Liver (tissue), 9 donors: ENCODE measurements around the gene APOE. TPM values are rescaled to one million over a fixed set of nuclear protein-coding genes. Genes with fewer than 3 reads are reported as not detected.

ENCODE experiments used
- DNase-seq: peaks from one replicate; pipeline ENCODE4 v3.0.0-alpha.2; 2017; ENCODE audit warnings: low spot score
- H3K27ac ChIP-seq, 2 donors: one replicate each; pipeline ENCODE4 v1.7.0; 2013; ENCODE audit warnings: inconsistent platforms in 2 of 2, low read length in 2 of 2, control low read depth in 1 of 2, low read depth in 1 of 2, mild to moderate bottlenecking in 1 of 2
- H3K27me3 ChIP-seq, 4 donors: one replicate each; pipeline versions ENCODE4 v1.6.1 to v1.7.0; 2013; ENCODE audit warnings: low read length in 3 of 4, inconsistent platforms in 1 of 4, mild to moderate bottlenecking in 1 of 4, moderate library complexity in 1 of 4; ENCODE audit not compliant: control insufficient read depth in 4 of 4, insufficient read depth in 4 of 4
- H3K36me3 ChIP-seq, 4 donors: one replicate each; pipeline versions ENCODE4 v1.6.1 to v1.7.0; 2013; ENCODE audit warnings: low read length in 3 of 4, mild to moderate bottlenecking in 3 of 4, low read depth in 1 of 4, moderate library complexity in 1 of 4; ENCODE audit not compliant: control insufficient read depth in 4 of 4, insufficient read depth in 3 of 4
- H3K4me1 ChIP-seq, 4 donors: one replicate each; pipeline versions ENCODE4 v1.6.1 to v1.7.0; 2013; ENCODE audit warnings: low read length in 3 of 4, mild to moderate bottlenecking in 3 of 4, moderate library complexity in 1 of 4; ENCODE audit not compliant: control insufficient read depth in 4 of 4, insufficient read depth in 4 of 4
- H3K4me3 ChIP-seq, 3 donors: one replicate each; pipeline versions ENCODE4 v1.6.1 to v1.7.0; 2013; ENCODE audit warnings: low read length in 3 of 3, control low read depth in 1 of 3, low read depth in 1 of 3, mild to moderate bottlenecking in 1 of 3
- H3K9ac ChIP-seq, 2 donors: one replicate each; pipeline ENCODE4 v1.7.0; 2013; ENCODE audit warnings: low read length in 2 of 2, mild to moderate bottlenecking in 2 of 2, moderate library complexity in 2 of 2, control low read depth in 1 of 2, low read depth in 1 of 2
- H3K9me3 ChIP-seq, 4 donors: one replicate each; pipeline versions ENCODE4 v1.6.1 to v1.7.0; 2013; ENCODE audit warnings: low read length in 3 of 4; ENCODE audit not compliant: control insufficient read depth in 4 of 4
- ATF3 ChIP-seq: IDR thresholded peaks from 2 replicates; pipeline ENCODE4 v1.6.1; 2016; ENCODE audit warnings: antibody characterized with exemption
- CTCF ChIP-seq: fragments of 150-350 bp; IDR thresholded peaks from 2 replicates; pipeline ENCODE4 v1.5.1; 2017; ENCODE audit warnings: improper control_type of control experiment, low read depth, low read length; ENCODE audit not compliant: missing input control
- EGR1 ChIP-seq, 2 donors: IDR thresholded peaks; 2 replicates each; pipeline ENCODE4 v1.6.1; 2016 to 2018; ENCODE audit warnings: antibody characterized with exemption in 2 of 2, low read depth in 2 of 2
- FOXA1 ChIP-seq: IDR thresholded peaks from 2 replicates; pipeline ENCODE4 v1.6.1; 2016; ENCODE audit warnings: antibody characterized with exemption
- FOXA2 ChIP-seq: IDR thresholded peaks from 2 replicates; pipeline ENCODE4 v1.6.1; 2016; ENCODE audit warnings: antibody characterized with exemption
- GABPA ChIP-seq, 2 donors: IDR thresholded peaks in 1 of 2; conservative IDR thresholded peaks in 1 of 2; 2 replicates each; pipeline ENCODE4 v1.6.1; 2016; ENCODE audit warnings: antibody characterized with exemption in 2 of 2, mild to moderate bottlenecking in 1 of 2, moderate library complexity in 1 of 2
- HNF4A ChIP-seq, 2 donors: conservative IDR thresholded peaks; 2 replicates each; pipeline ENCODE4 v1.6.1; 2016; ENCODE audit warnings: antibody characterized with exemption in 2 of 2, mild to moderate bottlenecking in 2 of 2
- HNF4G ChIP-seq: IDR thresholded peaks from 2 replicates; pipeline ENCODE4 v1.6.1; 2016; ENCODE audit warnings: antibody characterized with exemption
- JUND ChIP-seq, 2 donors: IDR thresholded peaks; 2 replicates each; pipeline ENCODE4 v1.6.1; 2016; ENCODE audit warnings: antibody characterized with exemption in 2 of 2
- MAX ChIP-seq: IDR thresholded peaks from 2 replicates; pipeline ENCODE4 v1.6.1; 2016; ENCODE audit warnings: antibody characterized with exemption
- NR2F2 ChIP-seq: IDR thresholded peaks from 2 replicates; pipeline ENCODE4 v1.6.1; 2016; ENCODE audit warnings: antibody characterized with exemption
- RAD21 ChIP-seq, 2 donors: IDR thresholded peaks; 2 replicates each; pipeline ENCODE4 v1.6.1; 2016; ENCODE audit warnings: antibody characterized with exemption in 2 of 2, mild to moderate bottlenecking in 2 of 2
- REST ChIP-seq: IDR thresholded peaks from 2 replicates; pipeline ENCODE4 v1.6.1; 2016; ENCODE audit warnings: antibody characterized with exemption, mild to moderate bottlenecking
- RXRA ChIP-seq, 2 donors: IDR thresholded peaks; 2 replicates each; pipeline ENCODE4 v1.6.1; 2017 to 2018; ENCODE audit warnings: antibody characterized with exemption in 2 of 2, mild to moderate bottlenecking in 1 of 2
- SP1 ChIP-seq: IDR thresholded peaks from 2 replicates; pipeline ENCODE4 v1.6.1; 2018; ENCODE audit warnings: antibody characterized with exemption, mild to moderate bottlenecking
- TAF1 ChIP-seq: conservative IDR thresholded peaks from 2 replicates; pipeline ENCODE4 v1.6.1; 2016; ENCODE audit warnings: antibody characterized with exemption, mild to moderate bottlenecking
- YY1 ChIP-seq: IDR thresholded peaks from 2 replicates; pipeline ENCODE4 v1.6.1; 2016; ENCODE audit warnings: antibody characterized with exemption, mild to moderate bottlenecking
- ZBTB33 ChIP-seq: IDR thresholded peaks from 2 replicates; pipeline ENCODE4 v1.6.1; 2016; ENCODE audit warnings: antibody characterized with exemption
- WGBS: extraction: QIAGEN DNeasy Blood & Tissue Kit; methylation state at CpG from one replicate; pipeline ENCODE4 v1.1.7; 2013; 5-methylcytosine and 5-hydroxymethylcytosine counted together
- polyA plus RNA-seq, 2 donors: library from polyadenylated mRNA; stranded (reverse) in 1 of 2; unstranded in 1 of 2; fragments of 200-250 nt in 1 of 2; fragments of >200 nt in 1 of 2; fragmentation: Nextera tagmentation in 1 of 2; extraction: Ambion mirVana in 1 of 2; gene quantifications; one replicate each; pipeline versions ENCODE4 v1.2.1 to v1.2.3, GENCODE V29; 2013 to 2015
- total RNA-seq, 2 donors: library from RNA; depleted of rRNA; stranded (reverse); fragments of >200 nt; gene quantifications; one replicate each; pipeline ENCODE4 v1.2.3, GENCODE V29; 2014
- donor health status: healthy.
- donor health status: healthy.
- donor health status: healthy.
- donor health status: healthy.
- donor health status: healthy.

APOE gene
- total and polyA plus RNA-seq, 4 donors = 1,884 to 5,263 (median 3,713) TPM

GRCh38 chr19:44939668-44940067 lies 34.1 kb downstream of the APOE start:
- peaks cover 0 to 46% (median 27%) of the 10 kb centered on the region in 4 donors for H3K4me1 ChIP-seq
- peak; percentile 95 for TF ChIP-seq YY1
- TF ChIP-seq NR2F2 = peak; percentile 15
- TF ChIP-seq JUND (IDR thresholded peaks at IDR 0.05) = peak; percentile 49 to 79
- TF ChIP-seq MAX = peak; percentile 32
- TF ChIP-seq TAF1 = no peak
- TF ChIP-seq ATF3 = peak; percentile 75
- TF ChIP-seq REST = peak; percentile 78
- TF ChIP-seq HNF4A (conservative IDR thresholded peaks at IDR 0.05) = peak; percentile 67 to 83
- TF ChIP-seq CTCF = no peak
- peak; percentile 46 to 48 for TF ChIP-seq RAD21 (IDR thresholded peaks at IDR 0.05)
- TF ChIP-seq HNF4G = no peak
- peak; percentile 64 for TF ChIP-seq FOXA1
- TF ChIP-seq RXRA (IDR thresholded peaks at IDR 0.05) = peak; percentile 97 to 99
- peak; percentile 84 for TF ChIP-seq SP1
- peak; percentile 64 for TF ChIP-seq ZBTB33
- peak; percentile 53 for TF ChIP-seq FOXA2
- TF ChIP-seq EGR1 (IDR thresholded peaks at IDR 0.05; ENCODE audit: low read depth in 2 of 2) = peak in 1 of 2 donors; percentile 81
- TF ChIP-seq GABPA (IDR thresholded peaks at IDR 0.05 in 1 of 2, conservative IDR thresholded peaks at IDR 0.05 in 1 of 2) = peak in 1 of 2 donors; percentile 26
- no peaks in the 10 kb centered on the region for H3K9me3 ChIP-seq
- no peak for DNase-seq
- H3K9ac ChIP-seq = no peak overlapping the region
- no peaks in the 10 kb centered on the region for H3K36me3 ChIP-seq
- no peak overlapping the region for H3K4me3 ChIP-seq
- H3K27ac ChIP-seq = peak overlapping the region; percentile 90 to 91
- no peaks in the 10 kb centered on the region for H3K27me3 ChIP-seq
- WGBS = 40% methylated on average over 5 of the region's 5 CpGs
